ENCODE data around the gene WDR20. TPM values are rescaled to one million over a fixed set of nuclear protein-coding genes. Genes with fewer than 3 reads are reported as not detected.

The WDR20 gene
- total RNA-seq, 4 donors from 2014 or later = 21.3 to 31.3 (median 24.6) TPM

DNA sequence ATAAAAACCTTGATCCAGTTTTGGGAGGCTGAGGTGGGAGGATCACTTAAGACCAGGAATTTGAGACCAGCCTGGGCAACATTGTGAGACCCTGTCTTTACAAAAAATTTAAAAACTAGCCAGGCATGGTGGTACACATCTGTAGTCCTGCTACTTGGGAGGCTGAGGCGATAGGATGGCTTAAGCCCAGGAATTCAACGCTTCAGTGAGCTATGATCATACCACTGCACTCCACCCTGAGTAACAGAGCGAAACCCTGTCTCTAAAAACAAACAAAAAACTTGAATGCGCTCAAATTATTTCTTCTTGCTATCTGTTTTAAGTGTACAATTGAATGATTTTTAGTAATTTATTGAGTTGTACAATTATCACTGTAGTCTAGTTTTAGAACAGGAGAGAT lies 20.1 kb downstream of the WDR20 start:
- Histone ChIP-seq H3K4me3 (no peak overlapping the region), H3K27me3 (no peaks in the 10 kb centered on the region), H3K9me3 (no peaks in the 10 kb centered on the region), H3K27ac (no peak overlapping the region), H3K36me3 (no peaks in the 10 kb centered on the region), H3K4me1 (peaks cover 0 to 8% (median under 1%) of the 10 kb centered on the region in 4 donors)
- 95% methylated on average over 4 of the region's 4 CpGs for WGBS, 2 donors (ENCODE audit: low coverage in 1 of 2)
- intact Hi-C loops (cut with DNase I; ENCODE audit: low total_unique reads) = no loop called here
- DNase-seq = no peak
- TF ChIP-seq POLR2A (IDR thresholded peaks at IDR 0.05) = no peak
- TF ChIP-seq, protein P1, sequence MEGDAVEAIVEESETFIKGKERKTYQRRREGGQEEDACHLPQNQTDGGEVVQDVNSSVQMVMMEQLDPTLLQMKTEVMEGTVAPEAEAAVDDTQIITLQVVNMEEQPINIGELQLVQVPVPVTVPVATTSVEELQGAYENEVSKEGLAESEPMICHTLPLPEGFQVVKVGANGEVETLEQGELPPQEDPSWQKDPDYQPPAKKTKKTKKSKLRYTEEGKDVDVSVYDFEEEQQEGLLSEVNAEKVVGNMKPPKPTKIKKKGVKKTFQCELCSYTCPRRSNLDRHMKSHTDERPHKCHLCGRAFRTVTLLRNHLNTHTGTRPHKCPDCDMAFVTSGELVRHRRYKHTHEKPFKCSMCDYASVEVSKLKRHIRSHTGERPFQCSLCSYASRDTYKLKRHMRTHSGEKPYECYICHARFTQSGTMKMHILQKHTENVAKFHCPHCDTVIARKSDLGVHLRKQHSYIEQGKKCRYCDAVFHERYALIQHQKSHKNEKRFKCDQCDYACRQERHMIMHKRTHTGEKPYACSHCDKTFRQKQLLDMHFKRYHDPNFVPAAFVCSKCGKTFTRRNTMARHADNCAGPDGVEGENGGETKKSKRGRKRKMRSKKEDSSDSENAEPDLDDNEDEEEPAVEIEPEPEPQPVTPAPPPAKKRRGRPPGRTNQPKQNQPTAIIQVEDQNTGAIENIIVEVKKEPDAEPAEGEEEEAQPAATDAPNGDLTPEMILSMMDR (IDR thresholded peaks at IDR 0.05) = no peak
- TF ChIP-seq POLR2AphosphoS5 (IDR thresholded peaks at IDR 0.05) = no peak
- no peak for TF ChIP-seq EP300 (IDR thresholded peaks at IDR 0.05; ENCODE audit: low read depth)
- in situ Hi-C loops (cut with MboI; ENCODE audit: low pct_ligation_motif_present in 1 of 4, low pct_unique_long_range_greater_than_20kb in 1 of 4, low sequenced_read_pairs in 3 of 4) = no loop called here

GRCh38 chr14:102162487-102162886 lies 22.8 kb downstream of the WDR20 start:
- Histone ChIP-seq H3K27ac (no peak overlapping the region), H3K4me1 (peaks cover 0 to 7% (median 2%) of the 10 kb centered on the region in 4 donors), H3K4me3 (no peak overlapping the region), H3K9me3 (no peaks in the 10 kb centered on the region), H3K36me3 (no peaks in the 10 kb centered on the region), H3K27me3 (no peaks in the 10 kb centered on the region)
- 92 to 100% methylated on average over 1 to 4 of the region's 4 CpGs for WGBS, 2 donors (ENCODE audit: low coverage in 1 of 2)
- intact Hi-C loops (cut with DNase I; ENCODE audit: low total_unique reads) (no loop called here), in situ Hi-C loops (cut with MboI; ENCODE audit: low pct_ligation_motif_present in 1 of 4, low pct_unique_long_range_greater_than_20kb in 1 of 4, low sequenced_read_pairs in 3 of 4) (no loop called here)
- no peak for TF ChIP-seq POLR2AphosphoS5 (IDR thresholded peaks at IDR 0.05)
- TF ChIP-seq EP300 (IDR thresholded peaks at IDR 0.05; ENCODE audit: low read depth) = no peak
- TF ChIP-seq POLR2A (IDR thresholded peaks at IDR 0.05) = no peak
- TF ChIP-seq, protein P1 (IDR thresholded peaks at IDR 0.05) = no peak
- no peak for DNase-seq

GRCh38 chr14:102164241-102164641 lies 24.5 kb downstream of the WDR20 start:
- H3K9me3 ChIP-seq = no peaks in the 10 kb centered on the region
- 88 to 96% methylated on average over 2 to 4 of the region's 4 CpGs for WGBS, 2 donors (ENCODE audit: low coverage in 1 of 2)
- no peaks in the 10 kb centered on the region for H3K27me3 ChIP-seq
- intact Hi-C loops (cut with DNase I; ENCODE audit: low total_unique reads) (no loop called here), in situ Hi-C loops (cut with MboI; ENCODE audit: low pct_ligation_motif_present in 1 of 4, low pct_unique_long_range_greater_than_20kb in 1 of 4, low sequenced_read_pairs in 3 of 4) (no loop called here)
- H3K27ac ChIP-seq = no peak overlapping the region
- no peak overlapping the region for H3K4me3 ChIP-seq
- no peak for DNase-seq
- no peaks in the 10 kb centered on the region for H3K36me3 ChIP-seq
- TF ChIP-seq EP300 (IDR thresholded peaks at IDR 0.05; ENCODE audit: low read depth) (no peak), POLR2AphosphoS5 (IDR thresholded peaks at IDR 0.05) (no peak), POLR2A (IDR thresholded peaks at IDR 0.05) (no peak)
- TF ChIP-seq, protein P1 (IDR thresholded peaks at IDR 0.05) = no peak
- H3K4me1 ChIP-seq = peaks cover 0 to 7% (median 2%) of the 10 kb centered on the region in 4 donors

- 80% methylated on average over 3 to 4 of the region's 4 CpGs for WGBS, 2 donors (ENCODE audit: low coverage in 1 of 2)
- intact Hi-C loops (cut with DNase I; ENCODE audit: low total_unique reads) = no loop called here
- Histone ChIP-seq H3K36me3 (no peaks in the 10 kb centered on the region), H3K27me3 (no peaks in the 10 kb centered on the region), H3K4me3 (no peak overlapping the region), H3K4me1 (peaks cover 0 to 7% (median 2%) of the 10 kb centered on the region in 4 donors), H3K27ac (no peak overlapping the region), H3K9me3 (no peaks in the 10 kb centered on the region)
- no peak for DNase-seq
- TF ChIP-seq POLR2AphosphoS5 (IDR thresholded peaks at IDR 0.05) = no peak
- in situ Hi-C loops (cut with MboI; ENCODE audit: low pct_ligation_motif_present in 1 of 4, low pct_unique_long_range_greater_than_20kb in 1 of 4, low sequenced_read_pairs in 3 of 4) = no loop called here
Observed at GRCh38 chr14:102164965-102165364, 25.3 kb downstream of the WDR20 start.

GRCh38 chr14:102170061-102170460 lies 30.4 kb downstream of the WDR20 start:
- intact Hi-C loops (cut with DNase I; ENCODE audit: low total_unique reads) (no loop called here), in situ Hi-C loops (cut with MboI; ENCODE audit: low pct_ligation_motif_present in 1 of 4, low pct_unique_long_range_greater_than_20kb in 1 of 4, low sequenced_read_pairs in 3 of 4) (no loop called here)
- TF ChIP-seq EP300 (IDR thresholded peaks at IDR 0.05; ENCODE audit: low read depth) = no peak
- TF ChIP-seq, protein P1 (IDR thresholded peaks at IDR 0.05) = no peak
- TF ChIP-seq POLR2A (IDR thresholded peaks at IDR 0.05) = no peak
- TF ChIP-seq POLR2AphosphoS5 (IDR thresholded peaks at IDR 0.05) = no peak
- 90 to 93% methylated on average over 3 of the region's 3 CpGs for WGBS, 2 donors (ENCODE audit: low coverage in 1 of 2)
- Histone ChIP-seq H3K4me1 (peaks cover 0 to 5% (median under 1%) of the 10 kb centered on the region in 4 donors), H3K9me3 (no peaks in the 10 kb centered on the region), H3K27me3 (no peaks in the 10 kb centered on the region), H3K27ac (no peak overlapping the region), H3K36me3 (no peaks in the 10 kb centered on the region), H3K4me3 (no peak overlapping the region)
- no peak for DNase-seq
